Suprapubic skin (tissue), 4 donors: ENCODE results near the gene NEDD1. TPM values are rescaled to one million over a fixed set of nuclear protein-coding genes. Genes with fewer than 3 reads are reported as not detected.

Source experiments
- DNase-seq, 2 donors: peaks; one replicate each; pipeline ENCODE4 v3.0.0-alpha.2; 2019; ENCODE audit warnings: low spot score in 2 of 2
- H3K27ac ChIP-seq: fragments of 200-600 bp; sonication (generic); one replicate; pipeline ENCODE4 v1.5.1; 2019
- H3K27me3 ChIP-seq: fragments of 200-600 bp; sonication (generic); one replicate; pipeline ENCODE4 v1.5.1; 2019
- H3K36me3 ChIP-seq: fragments of 200-600 bp; sonication (generic); one replicate; pipeline ENCODE4 v1.5.1; 2019
- H3K4me1 ChIP-seq: fragments of 200-600 bp; sonication (generic); one replicate; pipeline ENCODE4 v1.5.1; 2019
- H3K4me3 ChIP-seq: fragments of 200-600 bp; sonication (generic); one replicate; pipeline ENCODE4 v1.5.1; 2019; ENCODE audit warnings: mild to moderate bottlenecking
- H3K9me3 ChIP-seq: fragments of 200-600 bp; sonication (generic); one replicate; pipeline ENCODE4 v1.5.1; 2019
- EP300 ChIP-seq: sonication (generic); formaldehyde crosslinking; IDR thresholded peaks from one replicate; pipeline ENCODE4 v1.6.1; 2017; ENCODE audit warnings: antibody characterized with exemption
- POLR2A ChIP-seq, 2 donors: fragments of 450-650 bp; IDR thresholded peaks; one replicate each; pipeline ENCODE4 v1.6.1; 2017; ENCODE audit warnings: antibody characterized with exemption in 2 of 2, mild to moderate bottlenecking in 2 of 2, moderate library complexity in 2 of 2
- POLR2AphosphoS5 ChIP-seq, 3 donors: sonication (generic); formaldehyde crosslinking; IDR thresholded peaks; one replicate each; pipeline ENCODE4 v1.6.1; 2017; ENCODE audit warnings: antibody characterized with exemption in 3 of 3
- WGBS: methylation state at CpG from one replicate; pipeline ENCODE4 v1.1.5; 2018; 5-methylcytosine and 5-hydroxymethylcytosine counted together
- total RNA-seq, 4 donors: library from RNA; depleted of rRNA; stranded (reverse); fragments of >200 nt; gene quantifications; one replicate each; pipeline ENCODE4 v1.1.0, GENCODE V29; 2016
- TF ChIP-seq, protein P1 (sequence below), 2 donors: fragments of 200-600 bp in 1 of 2; fragments of 450-650 bp in 1 of 2; sonication (generic) in 1 of 2; IDR thresholded peaks; one replicate each; pipeline ENCODE4 v1.5.1; 2016 to 2019; ENCODE audit warnings: antibody characterized with exemption in 2 of 2, mild to moderate bottlenecking in 1 of 2, moderate library complexity in 1 of 2

NEDD1 gene
- total RNA-seq, 4 donors from 2014 or later, result 11.8 to 16.3 (median 14.5) TPM

- no peak for DNase-seq
- peaks cover 21% of the 10 kb centered on the region for H3K4me1 ChIP-seq
- H3K4me3 ChIP-seq, result peak overlapping the region; percentile 84
- no peaks in the 10 kb centered on the region for H3K9me3 ChIP-seq
- 72% methylated on average over 3 of the region's 3 CpGs for WGBS
- H3K27ac ChIP-seq, result no peak overlapping the region
- no peaks in the 10 kb centered on the region for H3K36me3 ChIP-seq
- no peaks in the 10 kb centered on the region for H3K27me3 ChIP-seq
- TF ChIP-seq, protein P1, sequence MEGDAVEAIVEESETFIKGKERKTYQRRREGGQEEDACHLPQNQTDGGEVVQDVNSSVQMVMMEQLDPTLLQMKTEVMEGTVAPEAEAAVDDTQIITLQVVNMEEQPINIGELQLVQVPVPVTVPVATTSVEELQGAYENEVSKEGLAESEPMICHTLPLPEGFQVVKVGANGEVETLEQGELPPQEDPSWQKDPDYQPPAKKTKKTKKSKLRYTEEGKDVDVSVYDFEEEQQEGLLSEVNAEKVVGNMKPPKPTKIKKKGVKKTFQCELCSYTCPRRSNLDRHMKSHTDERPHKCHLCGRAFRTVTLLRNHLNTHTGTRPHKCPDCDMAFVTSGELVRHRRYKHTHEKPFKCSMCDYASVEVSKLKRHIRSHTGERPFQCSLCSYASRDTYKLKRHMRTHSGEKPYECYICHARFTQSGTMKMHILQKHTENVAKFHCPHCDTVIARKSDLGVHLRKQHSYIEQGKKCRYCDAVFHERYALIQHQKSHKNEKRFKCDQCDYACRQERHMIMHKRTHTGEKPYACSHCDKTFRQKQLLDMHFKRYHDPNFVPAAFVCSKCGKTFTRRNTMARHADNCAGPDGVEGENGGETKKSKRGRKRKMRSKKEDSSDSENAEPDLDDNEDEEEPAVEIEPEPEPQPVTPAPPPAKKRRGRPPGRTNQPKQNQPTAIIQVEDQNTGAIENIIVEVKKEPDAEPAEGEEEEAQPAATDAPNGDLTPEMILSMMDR (IDR thresholded peaks at IDR 0.05), result no peak
- TF ChIP-seq POLR2A (IDR thresholded peaks at IDR 0.05) (no peak), POLR2AphosphoS5 (IDR thresholded peaks at IDR 0.05) (no peak), EP300 (no peak)
Measured at GRCh38 chr12:96908423-96908675, 1.3 kb downstream of the NEDD1 start.

GRCh38 chr12:96912261-96912660 is 5.2 kb downstream of the NEDD1 start:
- Histone ChIP-seq H3K36me3 (no peaks in the 10 kb centered on the region), H3K27me3 (no peaks in the 10 kb centered on the region), H3K4me3 (no peak overlapping the region), H3K4me1 (peaks cover 14% of the 10 kb centered on the region), H3K9me3 (no peaks in the 10 kb centered on the region), H3K27ac (no peak overlapping the region)
- TF ChIP-seq POLR2AphosphoS5 (IDR thresholded peaks at IDR 0.05) (no peak), EP300 (no peak), POLR2A (IDR thresholded peaks at IDR 0.05) (no peak)
- TF ChIP-seq, protein P1 (IDR thresholded peaks at IDR 0.05), result no peak
- DNase-seq, result no peak
- WGBS, result 67% methylated on average over 2 of the region's 2 CpGs

GRCh38 chr12:96912943-96913342 is 5.9 kb downstream of the NEDD1 start:
- TF ChIP-seq POLR2AphosphoS5 (IDR thresholded peaks at IDR 0.05) (no peak), POLR2A (IDR thresholded peaks at IDR 0.05) (no peak), EP300 (no peak)
- TF ChIP-seq, protein P1 (IDR thresholded peaks at IDR 0.05), result no peak
- 95% methylated on average over 2 of the region's 2 CpGs for WGBS
- H3K4me3 ChIP-seq, result no peak overlapping the region
- no peaks in the 10 kb centered on the region for H3K27me3 ChIP-seq
- H3K36me3 ChIP-seq, result no peaks in the 10 kb centered on the region
- H3K4me1 ChIP-seq, result peaks cover 10% of the 10 kb centered on the region
- DNase-seq, result no peak
- H3K9me3 ChIP-seq, result no peaks in the 10 kb centered on the region
- no peak overlapping the region for H3K27ac ChIP-seq

DNA sequence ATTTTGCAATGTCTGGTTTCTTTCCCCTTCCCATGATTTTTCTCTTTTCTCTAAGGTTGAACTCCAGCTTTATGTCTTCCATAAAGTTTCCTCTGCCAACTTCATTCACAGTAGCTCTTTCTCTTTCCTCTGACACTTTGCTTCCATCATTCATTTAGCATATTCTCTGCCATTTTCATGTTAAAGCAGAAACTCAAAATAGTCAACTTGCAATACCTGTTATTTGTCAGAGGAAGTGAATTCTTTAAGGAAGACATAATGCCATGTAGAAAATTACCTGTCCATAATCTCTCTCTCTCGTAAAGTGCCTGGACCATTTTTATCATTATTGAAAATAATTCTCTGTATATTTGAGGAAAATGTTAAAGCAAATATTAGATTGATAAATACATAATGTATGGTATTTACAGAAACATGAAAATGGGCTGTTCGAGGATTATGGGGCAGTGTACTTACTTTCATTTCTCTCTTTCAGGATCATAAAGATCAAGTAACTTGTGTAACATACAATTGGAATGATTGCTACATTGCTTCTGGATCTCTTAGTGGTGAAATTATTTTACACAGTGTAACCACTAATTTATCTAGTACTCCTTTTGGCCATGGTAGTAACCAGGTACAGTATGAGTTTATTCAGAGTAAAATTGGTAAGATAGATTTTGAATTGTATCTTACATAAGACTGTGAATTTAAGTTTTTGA is 12.6 kb downstream of the NEDD1 start:
- Histone ChIP-seq H3K9me3 (no peaks in the 10 kb centered on the region), H3K4me1 (no peaks in the 10 kb centered on the region), H3K4me3 (no peak overlapping the region), H3K27me3 (no peaks in the 10 kb centered on the region), H3K36me3 (peaks cover 7% of the 10 kb centered on the region), H3K27ac (no peak overlapping the region)
- 83% methylated on average over 2 of the region's 2 CpGs for WGBS
- TF ChIP-seq POLR2AphosphoS5 (IDR thresholded peaks at IDR 0.05) (no peak), POLR2A (IDR thresholded peaks at IDR 0.05) (no peak), EP300 (no peak)
- TF ChIP-seq, protein P1 (IDR thresholded peaks at IDR 0.05), result no peak
- no peak for DNase-seq

GRCh38 chr12:96948782-96949181 is 41.7 kb downstream of the NEDD1 start:
- no peak for TF ChIP-seq POLR2A (IDR thresholded peaks at IDR 0.05)
- TF ChIP-seq, protein P1 (IDR thresholded peaks at IDR 0.05), result no peak
- no peak for TF ChIP-seq POLR2AphosphoS5 (IDR thresholded peaks at IDR 0.05)
- TF ChIP-seq EP300, result no peak
- no peak overlapping the region for H3K4me3 ChIP-seq
- no peaks in the 10 kb centered on the region for H3K27me3 ChIP-seq
- H3K36me3 ChIP-seq, result peaks cover 27% of the 10 kb centered on the region
- H3K4me1 ChIP-seq, result peaks cover 6% of the 10 kb centered on the region
- no peak for DNase-seq
- 90% methylated on average over 2 of the region's 2 CpGs for WGBS
- H3K9me3 ChIP-seq, result no peaks in the 10 kb centered on the region
- H3K27ac ChIP-seq, result no peak overlapping the region
